ENCODE results near the gene C11orf65.
"Not testable (repeated sequence)": the region's sequence is repeated elsewhere in the genome, so short reads cannot be mapped to it uniquely, and the experiment has no call there.

The C11orf65 gene

GRCh38 chr11:108468478-108468864 is 1.1 kb upstream of the C11orf65 start:
- no peak for DNase-seq

- DNase-seq: no peak
Measured at GRCh38 chr11:108466405-108466804, 924 bp downstream of the C11orf65 start.

GRCh38 chr11:108453207-108453835 is 14.0 kb downstream of the C11orf65 start:
- no peak for DNase-seq

GRCh38 chr11:108441445-108441844 is 25.9 kb downstream of the C11orf65 start:
- DNase-seq: not testable (repeated sequence)

- no peak for DNase-seq
Measured at GRCh38 chr11:108436594-108436993, 30.7 kb downstream of the C11orf65 start.

GRCh38 chr11:108435066-108435465 is 32.3 kb downstream of the C11orf65 start:
- no peak for DNase-seq

- no peak for DNase-seq
Measured at GRCh38 chr11:108432783-108433182, 34.5 kb downstream of the C11orf65 start.

- no peak for DNase-seq
Measured at GRCh38 chr11:108431997-108432396, 35.3 kb downstream of the C11orf65 start.

- DNase-seq: no peak
Measured at GRCh38 chr11:108431370-108431769, 36.0 kb downstream of the C11orf65 start.

- not testable (repeated sequence) for DNase-seq
Measured at GRCh38 chr11:108417551-108417950, 49.8 kb downstream of the C11orf65 start.

- no peak for DNase-seq
Measured at GRCh38 chr11:108414958-108415357, 52.4 kb downstream of the C11orf65 start.

- no peak for DNase-seq
Measured at GRCh38 chr11:108405706-108406105, 61.6 kb downstream of the C11orf65 start.

GRCh38 chr11:108403052-108403451 is 64.3 kb downstream of the C11orf65 start:
- no peak for DNase-seq

- DNase-seq: no peak
Measured at GRCh38 chr11:108402241-108402640, 65.1 kb downstream of the C11orf65 start.

- DNase-seq: peak; percentile 2
Measured at GRCh38 chr11:108398439-108398838, 68.9 kb downstream of the C11orf65 start.

- DNase-seq: not testable (repeated sequence)
Measured at GRCh38 chr11:108396672-108397071, 70.7 kb downstream of the C11orf65 start.

GRCh38 chr11:108394744-108395284 is 72.5 kb downstream of the C11orf65 start:
- DNase-seq: no peak

- DNase-seq: no peak
Measured at GRCh38 chr11:108393046-108393445, 74.3 kb downstream of the C11orf65 start.

- DNase-seq: no peak
Measured at GRCh38 chr11:108392353-108392752, 75.0 kb downstream of the C11orf65 start.

- no peak for DNase-seq
Measured at GRCh38 chr11:108388576-108388975, 78.8 kb downstream of the C11orf65 start.

GRCh38 chr11:108373505-108373904 is 93.8 kb downstream of the C11orf65 start:
- not testable (repeated sequence) for DNase-seq

GRCh38 chr11:108370990-108371389 is 96.3 kb downstream of the C11orf65 start:
- DNase-seq: no peak

- DNase-seq: no peak
Measured at GRCh38 chr11:108370315-108370714, 97.0 kb downstream of the C11orf65 start.

GRCh38 chr11:108369064-108369463 is 98.3 kb downstream of the C11orf65 start:
- no peak for DNase-seq

GRCh38 chr11:108368134-108368533 is 99.2 kb downstream of the C11orf65 start:
- no peak for DNase-seq

Data from DMS 273 treated with DMSO at 0.1 percent for 48 hours (cell line).